Measurements from ENCODE around the gene SLC6A15. TPM values are rescaled to one million over a fixed set of nuclear protein-coding genes. Genes with fewer than 3 reads are reported as not detected.

Gene SLC6A15
- polyA plus RNA-seq, 6 donors from 2014 or later, result not detected

DNA sequence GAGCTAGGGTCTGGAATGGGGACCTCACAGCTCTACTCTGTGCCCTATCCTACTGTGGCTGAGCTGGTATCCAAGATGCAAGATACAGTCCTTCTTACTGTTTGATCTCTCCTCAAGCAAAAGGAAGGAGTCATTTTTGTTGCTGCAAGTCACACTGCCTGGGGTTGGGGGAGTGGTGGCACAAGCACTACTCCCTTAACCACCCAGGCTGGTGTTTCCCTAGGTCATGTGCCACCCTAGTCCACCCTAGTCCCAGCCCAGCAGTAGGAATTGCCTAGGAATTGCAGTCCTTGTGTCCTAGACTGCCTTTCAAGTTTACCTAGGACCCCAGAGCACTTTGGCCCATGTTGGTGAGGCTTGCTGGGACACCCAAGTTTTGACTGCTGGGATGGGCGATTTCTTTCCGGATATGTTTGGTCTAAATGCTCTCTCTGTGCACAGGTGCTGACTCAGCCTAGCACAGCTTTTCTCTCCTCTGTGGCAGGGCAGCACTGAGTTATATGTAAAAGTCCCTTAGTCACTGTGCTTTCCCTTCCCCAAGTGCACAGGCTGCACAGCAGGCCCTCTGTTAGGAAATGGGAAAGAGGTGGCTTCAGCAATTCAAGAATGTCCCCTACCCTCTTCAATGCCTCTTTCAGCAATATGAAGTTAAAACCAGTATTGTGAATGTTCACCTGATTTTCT lies 54.9 kb downstream of the SLC6A15 start:
- peak overlapping the region in 1 of 6 donors; percentile 54 for H3K27ac Mint-ChIP-seq
- no peak for ATAC-seq (ENCODE audit: low read depth in 2 of 2)
- peaks cover 0 to 5% (median 4%) of the 10 kb centered on the region in 3 donors for H3K27me3 Mint-ChIP-seq
- H3K9me3 Mint-ChIP-seq, result no peaks in the 10 kb centered on the region
- no peaks in the 10 kb centered on the region for H3K4me1 Mint-ChIP-seq
- no peak for DNase-seq
- no peak overlapping the region for H3K4me3 Mint-ChIP-seq
- H3K36me3 Mint-ChIP-seq, result no peaks in the 10 kb centered on the region

DNA sequence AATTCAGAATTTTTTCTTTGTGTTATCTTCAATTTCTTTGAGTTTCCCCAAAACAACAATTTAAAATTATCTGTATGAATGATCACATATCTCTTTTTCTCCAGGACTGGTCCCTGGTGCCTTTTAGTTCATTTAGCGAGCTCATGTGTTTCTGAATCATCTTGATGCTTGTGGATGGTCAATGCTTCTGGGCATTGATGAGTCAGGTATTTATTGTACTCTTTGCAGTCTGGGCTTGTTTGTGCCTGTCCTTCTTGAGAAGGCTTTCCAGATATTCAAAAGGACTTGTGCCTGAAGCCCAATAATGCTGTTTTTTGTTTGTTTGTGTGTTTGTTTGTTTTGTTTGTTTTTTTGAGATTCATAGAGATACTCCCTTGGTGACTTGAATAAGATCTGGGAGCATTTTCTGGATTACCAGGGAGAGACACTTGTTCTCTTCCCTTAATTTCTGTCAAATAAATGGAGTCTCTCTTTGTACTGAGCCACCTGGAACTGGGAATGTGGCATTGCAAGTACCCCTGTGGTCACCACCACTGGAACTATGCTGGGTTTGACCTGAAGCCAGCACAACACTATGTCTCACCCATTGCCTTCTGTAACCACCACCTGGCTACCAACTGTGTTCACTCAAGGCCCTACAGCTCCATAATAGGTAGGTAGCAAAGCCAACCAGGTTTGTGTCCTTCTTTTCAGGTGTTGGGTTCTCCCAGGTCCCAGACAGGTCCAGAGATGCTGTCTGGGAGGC lies 56.3 kb downstream of the SLC6A15 start:
- no peak overlapping the region for H3K4me3 Mint-ChIP-seq
- H3K9me3 Mint-ChIP-seq, result peaks cover 0 to 10% (median 0%) of the 10 kb centered on the region in 7 donors
- no peaks in the 10 kb centered on the region for H3K36me3 Mint-ChIP-seq
- peak overlapping the region in 1 of 6 donors; percentile 5 for H3K27ac Mint-ChIP-seq
- DNase-seq (no peak), ATAC-seq (ENCODE audit: low read depth in 2 of 2) (no peak)
- peaks cover 0 to 5% (median 4%) of the 10 kb centered on the region in 3 donors for H3K27me3 Mint-ChIP-seq
- no peaks in the 10 kb centered on the region for H3K4me1 Mint-ChIP-seq

DNA sequence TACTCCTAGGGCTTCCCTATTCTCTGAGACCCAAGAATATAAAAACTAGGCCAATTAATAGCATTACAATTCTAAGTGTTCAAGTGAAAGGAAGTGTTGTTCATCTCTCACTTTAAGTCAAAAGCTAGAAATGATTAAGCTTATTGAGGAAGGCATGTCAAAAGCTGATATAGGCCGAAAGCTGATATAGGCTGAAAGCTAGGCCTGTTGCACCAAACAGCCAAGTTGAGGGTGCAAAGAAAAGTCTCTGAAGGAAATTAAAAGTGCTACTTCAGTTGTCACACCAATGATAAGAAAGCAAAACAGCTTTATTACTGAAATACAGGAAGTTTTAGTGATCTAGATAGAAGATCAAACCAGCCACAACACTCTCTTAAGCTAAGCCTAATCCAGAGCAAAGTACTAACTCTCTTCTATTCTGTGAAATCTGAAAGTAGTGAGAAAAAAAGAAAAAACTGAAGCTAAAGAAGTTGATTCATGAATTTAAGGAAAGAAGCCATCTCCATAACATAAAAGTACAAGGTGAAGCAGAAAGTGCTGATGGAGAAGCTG lies 68.9 kb downstream of the SLC6A15 start:
- Mint-ChIP-seq H3K9me3 (peaks cover 0 to 2% (median 0%) of the 10 kb centered on the region in 7 donors), H3K4me3 (no peak overlapping the region), H3K27me3 (peaks cover 0 to 5% (median 0%) of the 10 kb centered on the region in 3 donors), H3K27ac (no peak overlapping the region), H3K4me1 (peaks cover 0 to 4% (median 0%) of the 10 kb centered on the region in 3 donors), H3K36me3 (no peaks in the 10 kb centered on the region)
- ATAC-seq (ENCODE audit: low read depth in 2 of 2), result no peak
- no peak for DNase-seq

DNA sequence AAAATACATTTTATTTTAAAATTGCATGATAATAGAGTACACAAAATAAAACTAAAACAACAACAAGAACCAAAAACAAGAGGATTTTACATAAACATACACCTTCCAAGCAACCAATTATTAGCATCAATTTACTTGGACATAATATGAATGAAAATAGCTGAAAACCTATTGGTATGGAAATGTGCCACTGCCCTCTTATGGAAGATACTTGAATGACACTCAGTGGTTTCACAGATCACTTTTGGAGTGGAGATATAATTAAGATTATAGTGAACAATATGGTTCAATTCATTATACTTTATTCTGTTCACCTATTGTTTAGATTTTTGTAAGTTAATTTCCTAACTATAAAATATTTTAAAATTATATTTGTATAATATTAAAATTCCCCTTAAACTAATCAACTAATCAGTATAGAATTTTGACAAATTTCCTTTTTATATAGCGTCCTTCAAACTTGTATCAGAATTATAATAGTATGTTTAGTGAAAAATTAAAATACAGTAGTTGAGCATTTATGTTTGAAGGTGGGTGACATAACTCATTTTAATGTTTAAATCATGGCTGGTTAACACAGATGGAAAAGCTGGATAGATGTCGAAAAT lies 70.1 kb downstream of the SLC6A15 start:
- ATAC-seq (ENCODE audit: low read depth in 2 of 2) (no peak), DNase-seq (peak; percentile 2)
- Mint-ChIP-seq H3K27ac (no peak overlapping the region), H3K4me1 (no peaks in the 10 kb centered on the region), H3K27me3 (peaks cover 0 to 5% (median 0%) of the 10 kb centered on the region in 3 donors), H3K4me3 (no peak overlapping the region), H3K9me3 (no peaks in the 10 kb centered on the region), H3K36me3 (no peaks in the 10 kb centered on the region)

DNA sequence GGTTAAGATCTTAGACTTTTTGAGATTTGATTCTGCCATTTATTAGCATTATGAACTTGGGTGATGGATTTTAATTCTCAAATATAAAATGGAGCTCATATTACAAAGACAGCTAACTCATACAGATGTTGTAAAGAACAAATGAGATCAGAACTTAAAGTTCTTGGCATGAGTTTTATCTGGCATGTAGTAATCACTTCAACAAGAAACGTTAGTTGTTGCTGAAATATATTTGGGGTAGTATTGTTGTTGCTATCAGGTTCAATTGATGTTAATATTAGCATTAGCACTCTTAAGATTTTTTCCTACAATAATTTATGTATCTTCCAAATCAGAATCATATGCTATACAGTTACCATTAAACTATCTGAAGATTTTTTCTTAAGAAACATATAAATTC lies 71.0 kb downstream of the SLC6A15 start:
- H3K4me1 Mint-ChIP-seq, result no peaks in the 10 kb centered on the region
- no peak overlapping the region for H3K4me3 Mint-ChIP-seq
- ATAC-seq (ENCODE audit: low read depth in 2 of 2) (no peak), DNase-seq (no peak)
- H3K9me3 Mint-ChIP-seq, result no peaks in the 10 kb centered on the region
- H3K36me3 Mint-ChIP-seq, result no peaks in the 10 kb centered on the region
- H3K27ac Mint-ChIP-seq, result no peak overlapping the region
- H3K27me3 Mint-ChIP-seq, result peaks cover 0 to 5% (median 0%) of the 10 kb centered on the region in 3 donors

DNA sequence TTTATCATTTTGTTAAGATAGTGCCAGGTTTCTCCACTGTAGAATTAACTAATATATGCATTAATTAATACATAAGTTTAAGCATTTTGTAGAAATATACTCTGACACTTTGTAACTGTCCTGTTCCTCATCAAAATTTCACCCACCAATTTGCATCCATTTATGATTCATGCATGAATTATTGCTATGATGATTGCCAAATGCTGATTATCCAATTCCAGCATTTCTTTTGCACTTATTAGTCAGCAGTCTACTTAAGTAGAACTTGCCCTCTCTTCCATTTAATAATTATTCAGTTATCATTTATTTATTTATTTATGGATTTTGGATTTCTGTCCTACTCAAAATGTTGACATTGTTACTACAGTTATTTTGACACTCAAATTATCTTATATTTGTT lies 72.2 kb downstream of the SLC6A15 start:
- DNase-seq (no peak), ATAC-seq (ENCODE audit: low read depth in 2 of 2) (no peak)
- H3K27ac Mint-ChIP-seq, result no peak overlapping the region
- no peak overlapping the region for H3K4me3 Mint-ChIP-seq
- no peaks in the 10 kb centered on the region for H3K27me3 Mint-ChIP-seq
- no peaks in the 10 kb centered on the region for H3K4me1 Mint-ChIP-seq
- H3K36me3 Mint-ChIP-seq, result no peaks in the 10 kb centered on the region
- H3K9me3 Mint-ChIP-seq, result no peaks in the 10 kb centered on the region

DNA sequence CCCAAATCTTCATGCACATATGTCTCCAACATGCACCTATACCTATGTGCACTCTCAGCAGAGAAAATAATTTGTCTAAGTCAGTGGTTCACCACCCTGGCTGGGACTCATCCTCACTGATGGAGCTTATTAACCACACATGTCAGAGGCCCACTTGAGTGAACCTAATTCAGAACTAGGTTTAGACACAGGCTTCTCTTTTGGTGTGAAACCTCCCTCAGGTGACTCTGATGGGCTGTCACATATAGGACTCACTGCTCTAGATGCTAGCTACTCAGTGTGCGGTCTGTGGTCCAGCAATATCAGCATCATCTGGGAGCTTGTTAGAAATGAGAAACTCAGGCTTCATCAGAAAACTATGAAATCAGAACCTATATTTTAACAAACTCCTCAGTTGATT lies 85.7 kb downstream of the SLC6A15 start:
- H3K27ac Mint-ChIP-seq, result no peak overlapping the region
- H3K4me1 Mint-ChIP-seq, result no peaks in the 10 kb centered on the region
- no peaks in the 10 kb centered on the region for H3K9me3 Mint-ChIP-seq
- ATAC-seq (ENCODE audit: low read depth in 2 of 2), result no peak
- DNase-seq, result no peak
- no peaks in the 10 kb centered on the region for H3K27me3 Mint-ChIP-seq
- H3K4me3 Mint-ChIP-seq, result no peak overlapping the region
- H3K36me3 Mint-ChIP-seq, result no peaks in the 10 kb centered on the region

DNA sequence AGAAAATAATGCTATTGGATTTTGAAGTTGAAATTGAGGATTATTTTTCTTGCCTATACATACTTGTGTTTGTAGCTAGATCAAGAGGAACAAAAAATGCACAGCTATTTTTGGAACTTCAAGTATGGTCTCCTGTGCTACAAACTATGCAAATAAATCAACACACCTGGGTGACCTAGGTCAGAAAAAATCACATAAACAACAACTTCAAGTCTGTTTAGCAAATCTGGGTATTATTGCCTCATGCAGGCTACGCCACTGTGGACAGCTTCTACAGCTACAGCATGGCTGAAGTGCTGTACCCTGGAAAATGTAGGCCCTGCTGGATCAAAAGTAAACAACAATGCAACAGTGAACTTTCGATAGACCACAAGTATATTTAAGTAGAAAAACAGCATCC lies 87.5 kb downstream of the SLC6A15 start:
- no peak overlapping the region for H3K27ac Mint-ChIP-seq
- no peaks in the 10 kb centered on the region for H3K9me3 Mint-ChIP-seq
- DNase-seq (no peak), ATAC-seq (ENCODE audit: low read depth in 2 of 2) (no peak)
- no peaks in the 10 kb centered on the region for H3K27me3 Mint-ChIP-seq
- H3K36me3 Mint-ChIP-seq, result no peaks in the 10 kb centered on the region
- H3K4me3 Mint-ChIP-seq, result no peak overlapping the region
- H3K4me1 Mint-ChIP-seq, result no peaks in the 10 kb centered on the region

DNA sequence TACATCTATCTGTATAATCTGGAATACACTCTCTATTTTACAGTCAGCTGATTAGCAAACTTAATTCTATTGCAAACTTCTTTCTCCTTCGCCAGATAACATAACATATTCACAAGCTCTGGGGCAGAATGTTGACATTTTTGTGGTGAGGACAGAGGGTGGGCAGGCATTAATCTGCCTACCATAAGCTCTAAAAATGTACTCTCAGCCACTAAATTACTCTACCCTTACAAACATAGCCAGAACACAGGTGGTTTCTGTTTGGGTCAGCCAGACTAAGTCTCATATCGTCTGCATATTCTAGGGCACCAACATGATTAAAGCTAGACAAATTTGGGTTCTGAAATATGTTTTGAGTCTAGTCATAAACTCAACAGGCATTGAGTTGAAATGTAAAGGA lies 90.1 kb downstream of the SLC6A15 start:
- H3K4me1 Mint-ChIP-seq, result no peaks in the 10 kb centered on the region
- no peaks in the 10 kb centered on the region for H3K36me3 Mint-ChIP-seq
- H3K4me3 Mint-ChIP-seq, result no peak overlapping the region
- ATAC-seq (ENCODE audit: low read depth in 2 of 2), result no peak
- no peaks in the 10 kb centered on the region for H3K27me3 Mint-ChIP-seq
- H3K27ac Mint-ChIP-seq, result no peak overlapping the region
- peaks cover 0 to 2% (median 0%) of the 10 kb centered on the region in 7 donors for H3K9me3 Mint-ChIP-seq
- DNase-seq, result no peak

DNA sequence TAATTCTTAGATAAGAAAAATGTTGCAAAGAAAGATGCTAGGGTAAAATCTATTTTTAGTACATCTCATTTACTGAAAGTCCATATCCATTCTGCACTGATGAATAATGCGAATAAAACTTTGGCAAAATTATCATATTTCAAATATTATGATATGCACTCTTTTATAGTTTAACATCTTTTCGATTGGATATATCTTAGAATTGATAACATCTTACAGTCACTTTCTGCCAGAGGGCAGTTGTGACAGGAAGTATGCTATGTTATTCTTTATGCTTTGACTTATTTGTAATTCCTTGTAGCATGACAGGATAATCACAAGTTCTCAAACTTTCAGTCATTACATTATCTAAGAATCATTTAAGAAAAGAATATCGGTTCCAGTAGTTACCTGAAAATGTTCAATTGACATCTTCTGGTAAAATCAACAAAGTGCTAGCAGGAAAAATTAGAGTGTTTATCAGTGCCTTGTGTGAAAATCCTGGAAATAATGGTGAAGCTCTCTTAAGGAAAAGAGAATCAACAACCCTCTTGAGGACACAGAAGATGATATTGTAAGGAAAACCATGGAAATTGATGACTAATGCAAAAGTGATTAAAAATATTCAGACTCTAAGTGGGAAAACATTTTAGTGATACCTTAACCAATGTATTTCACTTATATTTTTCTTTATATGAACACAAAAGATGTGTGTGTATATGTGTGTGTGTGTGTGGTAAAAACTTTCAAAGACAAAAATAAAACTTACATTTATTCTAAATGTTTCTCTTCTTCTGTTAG lies 95.5 kb downstream of the SLC6A15 start:
- no peaks in the 10 kb centered on the region for H3K4me1 Mint-ChIP-seq
- H3K9me3 Mint-ChIP-seq, result peaks cover 0 to 2% (median 0%) of the 10 kb centered on the region in 7 donors
- H3K4me3 Mint-ChIP-seq, result no peak overlapping the region
- H3K27me3 Mint-ChIP-seq, result no peaks in the 10 kb centered on the region
- ATAC-seq (ENCODE audit: low read depth in 2 of 2) (no peak), DNase-seq (no peak)
- H3K27ac Mint-ChIP-seq, result no peak overlapping the region
- no peaks in the 10 kb centered on the region for H3K36me3 Mint-ChIP-seq

DNA sequence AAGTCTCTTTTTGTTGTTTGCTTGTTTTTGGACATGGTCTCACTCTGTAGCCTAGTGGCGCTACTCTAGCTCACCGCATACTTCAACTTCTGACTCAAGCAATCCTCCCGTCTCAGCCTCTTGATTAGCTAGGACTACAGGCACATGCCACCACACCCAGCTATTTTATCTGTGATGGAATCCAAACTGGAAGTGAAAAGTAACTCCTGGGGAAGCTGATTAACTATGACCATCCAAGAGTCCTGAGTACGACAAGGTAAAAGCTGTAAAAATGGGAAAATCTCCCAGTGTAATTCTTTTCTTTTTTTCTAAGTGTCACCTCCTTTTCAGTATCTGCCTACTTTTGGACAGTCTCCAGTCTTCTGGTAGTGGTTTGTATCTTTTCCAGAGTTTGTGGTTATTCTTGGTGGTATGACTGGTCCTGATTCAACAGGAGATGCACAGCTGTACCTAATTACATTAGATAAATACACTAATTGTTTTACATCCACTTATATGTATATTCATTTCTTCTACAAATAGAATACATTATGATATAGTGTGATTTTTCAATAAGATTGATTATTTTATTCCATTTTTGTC lies 97.8 kb downstream of the SLC6A15 start:
- H3K27ac Mint-ChIP-seq, result no peak overlapping the region
- H3K9me3 Mint-ChIP-seq, result peaks cover 0 to 2% (median 0%) of the 10 kb centered on the region in 7 donors
- ATAC-seq (ENCODE audit: low read depth in 2 of 2), result no peak
- no peaks in the 10 kb centered on the region for H3K36me3 Mint-ChIP-seq
- no peak overlapping the region for H3K4me3 Mint-ChIP-seq
- no peaks in the 10 kb centered on the region for H3K4me1 Mint-ChIP-seq
- no peaks in the 10 kb centered on the region for H3K27me3 Mint-ChIP-seq
- DNase-seq, result no peak

DNA sequence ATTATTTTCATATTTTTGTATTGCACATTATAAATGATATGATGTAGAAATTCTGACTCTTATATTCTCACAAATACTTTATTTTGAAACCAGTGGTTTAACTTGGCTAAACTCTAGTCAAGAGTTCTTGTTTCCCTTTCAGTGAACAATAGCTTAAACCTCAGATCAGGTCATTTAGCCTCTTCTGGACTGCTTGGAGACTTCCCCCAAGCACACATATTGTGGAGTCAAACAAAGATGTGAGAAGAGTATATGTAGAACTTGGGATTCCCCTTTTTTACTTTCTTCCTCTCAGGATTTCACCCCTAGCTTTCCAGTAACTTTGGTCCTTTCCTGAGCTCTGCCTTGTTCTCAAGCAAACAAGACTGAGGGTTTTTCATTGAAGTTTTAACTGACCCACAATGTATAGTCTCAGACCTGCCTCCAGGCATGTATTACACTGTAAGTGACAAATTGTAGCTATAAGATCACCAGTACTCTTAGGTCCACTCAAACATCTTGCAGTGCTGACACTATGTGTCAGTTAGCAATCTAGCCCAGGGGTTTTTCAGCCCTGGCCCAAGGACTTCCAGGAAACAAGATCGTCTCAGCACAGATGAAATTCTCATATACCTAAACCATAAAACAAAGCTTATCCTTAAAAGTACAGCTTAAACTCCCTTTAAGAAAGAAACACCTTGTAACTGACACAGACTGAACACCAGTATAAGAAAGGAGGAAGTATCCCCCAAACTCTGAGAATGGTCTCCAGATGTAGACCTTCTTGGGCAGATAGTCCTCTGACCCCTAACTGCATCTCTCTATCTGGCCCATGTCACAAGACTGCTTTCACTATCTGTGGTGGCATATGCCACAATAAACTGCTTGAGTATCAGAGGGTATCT lies 98.6 kb downstream of the SLC6A15 start:
- Mint-ChIP-seq H3K27ac (no peak overlapping the region), H3K9me3 (peaks cover 0 to 1% (median 0%) of the 10 kb centered on the region in 7 donors), H3K4me1 (no peaks in the 10 kb centered on the region), H3K36me3 (no peaks in the 10 kb centered on the region), H3K4me3 (no peak overlapping the region), H3K27me3 (no peaks in the 10 kb centered on the region)
- ATAC-seq (ENCODE audit: low read depth in 2 of 2) (no peak), DNase-seq (no peak)
